Measurements from ENCODE around the gene CEBPB.
"Not testable (repeated sequence)": the region's sequence is repeated elsewhere in the genome, so short reads cannot be mapped to it uniquely, and the experiment has no call there.

The CEBPB gene

DNA sequence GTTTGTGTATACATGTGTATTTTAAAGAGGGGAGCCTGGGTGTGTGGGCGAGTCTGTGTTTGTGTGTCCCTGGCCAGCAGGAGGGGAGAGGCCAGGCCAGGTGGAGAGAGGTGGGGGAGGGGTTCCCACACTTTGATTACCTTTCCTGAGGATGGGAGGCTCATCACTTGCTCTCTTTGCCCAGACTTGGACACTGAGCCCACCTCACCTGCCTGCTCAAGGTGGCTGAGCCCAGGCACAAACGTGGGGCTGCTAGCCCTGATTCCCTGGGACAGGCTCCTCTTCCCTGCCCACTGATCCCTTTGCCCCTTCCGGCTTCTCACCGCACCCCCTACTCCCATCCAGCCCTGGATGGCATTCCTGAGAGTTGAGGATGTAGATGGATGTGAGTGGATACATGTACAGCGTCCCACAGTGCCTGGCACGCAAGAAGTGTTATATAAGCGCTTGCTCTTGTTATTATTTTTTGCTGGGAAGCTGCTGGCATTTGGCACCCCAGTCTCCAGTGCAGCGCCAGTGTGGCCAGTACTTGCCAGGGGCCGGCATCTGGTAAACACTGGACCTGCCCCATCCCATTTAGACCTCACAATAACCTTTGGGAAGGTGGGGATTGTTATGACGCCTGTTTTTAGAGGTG lies 2.7 kb downstream of the CEBPB start:
- no peak for DNase-seq (ENCODE audit: low read depth, low spot score)

DNA sequence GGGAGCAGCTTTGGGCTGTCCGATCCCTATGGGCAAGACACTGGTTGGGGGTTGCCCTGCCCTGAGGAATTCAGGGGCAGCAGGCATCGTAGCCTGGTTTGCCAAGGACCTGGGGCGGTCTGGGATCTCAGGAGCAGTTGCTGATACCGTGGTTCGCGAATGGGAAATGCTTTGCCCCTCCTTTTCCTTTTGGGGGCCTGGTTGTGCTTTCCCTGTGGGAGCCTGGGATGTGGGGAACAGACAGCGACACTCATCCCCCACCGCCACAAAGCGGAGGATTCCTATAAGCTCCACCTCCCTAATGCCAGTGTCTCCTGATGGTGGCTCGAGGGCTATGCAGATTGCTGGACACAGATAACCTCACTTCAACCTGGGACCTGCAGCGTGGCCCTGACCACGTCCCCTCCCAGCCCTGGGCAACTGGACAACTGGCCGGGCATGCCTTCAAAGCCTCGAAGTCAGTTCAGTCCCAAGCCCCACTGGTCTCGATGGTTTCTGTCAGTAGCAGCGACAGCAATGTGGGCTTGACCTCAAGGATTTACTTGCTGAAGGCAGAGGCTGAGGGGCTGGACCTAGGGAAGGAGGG lies 3.3 kb downstream of the CEBPB start:
- DNase-seq (ENCODE audit: low read depth, low spot score): peak; percentile 58

DNA sequence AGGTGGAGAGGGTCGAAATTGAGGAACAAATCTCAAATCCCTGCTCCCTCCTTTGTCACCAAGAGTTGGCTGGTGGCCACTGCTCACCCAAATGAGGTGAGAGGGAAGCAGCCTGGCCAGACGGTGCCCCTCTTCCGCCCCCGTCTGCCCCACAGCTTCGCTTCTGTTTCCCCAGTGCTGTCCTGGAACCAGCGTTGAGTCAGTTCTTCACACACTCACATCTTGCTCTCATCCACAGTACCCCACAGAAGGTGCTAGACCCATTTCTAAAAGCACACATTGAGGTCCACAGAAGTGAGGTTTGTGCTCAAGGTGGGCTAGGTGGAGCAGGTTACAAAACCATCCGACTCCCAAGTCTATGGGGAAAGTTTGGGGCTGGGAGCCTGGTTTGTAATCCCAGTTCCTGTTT lies 3.8 kb downstream of the CEBPB start:
- no peak for DNase-seq (ENCODE audit: low read depth, low spot score)

DNA sequence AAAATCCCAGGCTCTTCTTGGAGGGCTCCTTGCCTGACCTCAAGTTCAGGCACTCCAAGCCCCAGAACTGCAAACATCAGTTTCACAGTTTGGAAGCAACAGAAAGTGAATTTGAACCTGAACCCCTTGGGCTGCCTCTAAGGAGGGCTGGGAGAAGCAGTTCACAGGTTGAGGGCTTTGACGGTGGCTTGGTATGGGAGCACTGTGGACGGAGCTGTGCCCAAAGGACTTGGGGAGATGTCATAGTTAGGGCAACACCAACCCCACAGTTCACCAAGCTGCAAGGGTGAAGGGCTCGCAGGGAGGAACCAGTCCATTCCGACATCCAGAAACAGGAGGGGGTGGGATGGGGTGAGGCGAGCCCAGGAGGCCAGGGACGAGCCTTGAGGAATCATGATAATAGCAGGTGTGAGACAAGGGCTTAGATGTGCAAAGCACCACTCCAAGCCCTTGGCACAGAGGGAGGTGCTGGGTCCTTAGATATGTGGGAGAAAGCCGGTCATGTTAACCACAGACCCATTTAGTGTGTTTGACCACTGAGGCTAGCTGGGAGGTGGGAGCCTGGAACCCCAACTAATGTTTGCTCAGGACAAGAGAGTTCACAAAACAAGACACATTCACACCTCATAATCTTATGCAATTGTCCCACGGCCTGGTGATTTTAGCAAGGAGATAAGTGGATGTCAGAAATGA lies 4.3 kb downstream of the CEBPB start:
- DNase-seq (ENCODE audit: low read depth, low spot score): no peak

- no peak for DNase-seq (ENCODE audit: low read depth, low spot score)
These were observed 5.0 kb downstream of the CEBPB start for GRCh38 chr20:50195524-50196120.

DNA sequence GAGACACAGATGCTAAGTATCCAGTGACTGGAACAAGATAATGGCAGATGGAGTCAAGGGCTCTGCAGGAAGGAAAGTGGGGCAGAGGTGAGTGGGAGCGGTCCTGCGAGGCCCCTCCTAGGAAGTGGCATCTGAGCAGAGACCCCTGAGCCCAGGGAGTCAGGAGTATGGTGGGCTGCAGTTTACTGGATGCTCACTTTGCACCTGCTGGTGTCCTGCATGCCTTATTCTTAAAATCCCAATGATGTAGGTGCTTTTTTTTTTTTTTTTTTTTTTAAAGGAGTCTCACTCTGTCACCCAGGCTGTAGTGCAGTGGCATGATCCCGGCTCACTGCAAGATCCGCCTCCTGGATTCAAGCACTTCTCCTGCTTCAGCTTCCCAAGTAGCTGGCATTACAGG lies 5.6 kb downstream of the CEBPB start:
- no peak for DNase-seq (ENCODE audit: low read depth, low spot score)

DNA sequence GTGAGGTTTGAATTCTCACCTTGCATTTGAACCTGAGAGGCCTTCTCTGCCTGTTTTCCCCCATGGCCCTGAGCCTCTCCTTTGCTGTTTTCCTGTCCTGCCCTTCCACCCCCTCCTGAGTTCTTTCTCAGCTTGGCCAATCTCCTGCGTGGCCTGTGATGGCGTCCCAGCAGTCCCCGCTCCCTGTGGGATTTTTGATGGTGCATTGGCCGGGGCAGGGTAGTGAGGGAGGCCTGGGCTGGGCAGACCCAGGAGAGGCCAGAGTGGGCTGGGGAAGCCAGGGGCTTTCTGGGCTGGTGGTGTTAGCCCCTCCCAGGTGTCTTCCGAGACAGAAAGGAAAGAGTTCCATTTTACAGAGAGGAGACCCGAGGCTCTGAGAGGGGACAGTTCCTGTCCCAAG lies 6.3 kb downstream of the CEBPB start:
- no peak for DNase-seq (ENCODE audit: low read depth, low spot score)

DNA sequence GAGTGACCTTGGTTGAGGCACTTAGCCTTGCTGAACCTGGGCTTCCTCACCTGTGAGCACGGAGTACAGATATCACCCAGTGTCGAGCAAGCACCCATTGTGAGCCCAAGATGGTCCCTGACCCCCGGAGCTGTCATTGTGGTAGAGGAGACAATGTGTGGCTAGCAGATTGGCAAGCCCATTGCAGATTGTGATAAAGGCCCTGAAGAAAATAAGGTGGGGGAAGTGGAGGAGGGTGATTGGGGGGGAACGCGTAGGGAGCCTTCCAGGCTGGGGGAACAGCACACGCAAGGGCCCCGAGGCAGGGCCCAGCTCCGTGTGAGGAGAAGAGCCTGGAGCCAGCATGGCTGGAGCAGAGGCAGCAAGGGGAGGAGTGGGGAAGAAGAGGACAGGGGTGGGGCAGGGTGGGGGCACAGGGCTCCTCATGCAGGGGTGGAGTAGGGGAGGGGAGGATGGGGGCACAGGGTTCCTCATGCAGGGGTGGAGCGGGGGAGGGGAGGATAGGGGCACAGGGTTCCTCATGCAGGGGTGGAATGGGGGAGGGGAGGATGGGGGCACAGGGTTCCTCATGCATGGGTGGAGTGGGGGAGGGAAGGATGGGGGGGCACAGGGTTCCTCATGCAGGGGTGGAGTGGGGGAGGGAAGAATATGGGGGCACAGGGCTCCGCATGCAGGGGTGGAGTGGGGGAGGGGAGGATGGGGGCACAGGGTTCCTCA lies 7.0 kb downstream of the CEBPB start:
- DNase-seq (ENCODE audit: low read depth, low spot score): no peak

DNA sequence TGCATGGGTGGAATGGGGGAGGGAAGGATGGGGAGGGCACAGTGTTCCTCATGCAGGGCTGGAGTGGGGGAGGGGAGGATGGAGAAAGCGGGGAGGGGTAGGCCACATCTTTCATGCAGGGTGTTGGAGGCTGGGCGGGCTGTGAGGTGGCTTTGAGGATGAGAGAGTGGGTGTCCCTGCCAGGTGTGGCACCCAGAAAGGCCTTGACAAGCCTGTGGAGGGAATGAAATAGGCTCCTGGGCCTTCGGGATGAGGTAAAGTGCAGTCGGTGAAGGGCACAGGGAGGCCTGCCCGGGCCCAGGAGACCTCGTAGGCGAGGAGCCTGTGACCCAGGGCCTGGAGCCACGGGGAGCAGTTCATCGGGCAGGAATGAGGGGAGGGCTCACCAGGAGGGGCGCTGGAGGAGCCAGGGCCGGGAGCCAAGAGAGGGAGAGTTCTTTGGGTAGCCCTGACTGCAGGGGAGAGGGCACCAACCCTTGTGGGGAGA lies 7.6 kb downstream of the CEBPB start:
- DNase-seq (ENCODE audit: low read depth, low spot score): no peak

- no peak for DNase-seq (ENCODE audit: low read depth, low spot score)
These were observed 8.1 kb downstream of the CEBPB start for GRCh38 chr20:50198716-50199115.

- DNase-seq (ENCODE audit: low read depth, low spot score): no peak
These were observed 9.1 kb downstream of the CEBPB start for GRCh38 chr20:50199703-50200102.

GRCh38 chr20:50200482-50201104 lies 10.0 kb downstream of the CEBPB start:
- DNase-seq (ENCODE audit: low read depth, low spot score): no peak

DNA sequence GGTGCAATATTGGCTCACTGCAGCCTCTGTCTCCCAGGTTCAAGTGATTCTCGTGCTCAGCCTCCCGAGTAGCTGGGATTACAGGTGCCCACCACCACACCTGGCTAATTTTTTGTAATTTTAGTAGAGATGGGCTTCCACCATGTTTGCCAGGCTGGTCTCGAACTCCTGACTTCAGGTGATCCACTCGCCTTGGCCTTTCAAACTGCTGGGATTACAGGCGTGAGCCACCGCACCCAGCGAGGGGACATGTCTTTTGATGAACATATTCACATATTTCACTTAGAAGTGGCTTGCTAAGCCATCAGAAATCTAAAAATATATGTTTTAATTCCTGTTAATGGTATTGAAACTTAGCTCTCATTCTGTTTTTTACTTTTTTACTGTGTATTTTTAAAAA lies 11.1 kb downstream of the CEBPB start:
- not testable (repeated sequence) for DNase-seq (ENCODE audit: low read depth, low spot score)

- DNase-seq (ENCODE audit: low read depth, low spot score): no peak
These were observed 12.0 kb downstream of the CEBPB start for GRCh38 chr20:50202677-50203076.

GRCh38 chr20:50203951-50204937 lies 13.6 kb downstream of the CEBPB start:
- no peak for DNase-seq (ENCODE audit: low read depth, low spot score)

- no peak for DNase-seq (ENCODE audit: low read depth, low spot score)
These were observed 16.4 kb downstream of the CEBPB start for GRCh38 chr20:50207026-50207425.

DNA sequence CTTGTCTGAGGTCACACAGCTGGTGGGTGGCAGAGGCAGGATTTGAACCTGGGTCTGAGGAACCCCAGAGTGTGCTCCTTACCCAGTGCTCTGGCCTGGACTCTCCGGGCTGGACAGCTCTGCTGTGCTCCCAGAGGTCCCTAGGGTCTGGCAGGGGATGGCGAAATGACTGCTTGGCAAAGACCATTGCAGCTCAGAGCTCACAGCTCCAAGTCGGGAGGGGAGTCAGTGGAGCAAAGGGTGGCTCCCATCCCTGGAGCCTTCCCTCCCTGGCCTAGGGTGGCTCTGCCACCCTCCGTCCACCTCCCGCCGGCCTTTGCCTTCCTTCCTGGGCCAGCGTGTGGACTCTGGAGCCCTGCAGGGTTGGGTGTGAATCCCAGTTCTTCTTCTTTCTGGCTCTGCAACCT lies 17.5 kb downstream of the CEBPB start:
- DNase-seq (ENCODE audit: low read depth, low spot score): no peak

GRCh38 chr20:50208815-50209214 lies 18.2 kb downstream of the CEBPB start:
- DNase-seq (ENCODE audit: low read depth, low spot score): not testable (repeated sequence)

GRCh38 chr20:50210066-50210619 lies 19.5 kb downstream of the CEBPB start:
- DNase-seq (ENCODE audit: low read depth, low spot score): no peak

DNA sequence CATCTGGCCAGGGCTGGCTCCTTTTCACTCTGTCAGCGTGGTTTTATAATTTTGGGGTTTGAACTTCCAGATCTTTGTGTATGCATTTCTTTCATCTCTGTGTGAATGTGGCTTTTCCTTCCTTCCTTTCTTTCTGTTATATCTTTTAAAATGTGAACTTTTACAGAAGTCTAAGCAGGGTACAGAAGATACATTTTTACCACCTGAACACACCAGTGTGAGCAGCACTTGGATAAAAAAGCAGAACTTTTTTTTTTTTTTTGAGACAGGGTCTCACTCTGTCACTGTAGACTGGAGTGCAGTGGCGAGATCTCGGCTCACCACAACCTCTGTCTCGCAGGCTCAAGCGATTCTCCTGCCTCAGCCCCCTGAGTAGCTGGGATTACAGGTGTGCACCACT lies 20.5 kb downstream of the CEBPB start:
- DNase-seq (ENCODE audit: low read depth, low spot score): no peak
